NCI-H2029 treated with DMSO at 0.1 percent for 48 hours (cell line): ENCODE data around the gene TEX12.
"Not testable (repeated sequence)": the region's sequence is repeated elsewhere in the genome, so short reads cannot be mapped to it uniquely, and the experiment has no call there.

Experiments
- DNase-seq: peaks from one replicate; lab custom pipeline; 2025; lab: John Stamatoyannopoulos, UW

TEX12 gene

GRCh38 chr11:112163875-112164685 is 3.1 kb upstream of the TEX12 start, which contains the start of gene IL18:
Gene IL18 (minus strand): TSS chr11:112164094. CDS start chr11:112155053, 9,041 bp downstream.
- DNase-seq: no peak

GRCh38 chr11:112165049-112165448 is 2.1 kb upstream of the TEX12 start:
- DNase-seq: no peak

- DNase-seq: no peak
Measured at GRCh38 chr11:112166562-112166961, 610 bp upstream of the TEX12 start.

GRCh38 chr11:112172362-112172994 is 5.3 kb downstream of the TEX12 start:
- DNase-seq: no peak

GRCh38 chr11:112173152-112173551 is 6.0 kb downstream of the TEX12 start:
- DNase-seq: no peak

- DNase-seq: peak; percentile 44
Measured at GRCh38 chr11:112174789-112175598, 7.8 kb downstream of the TEX12 start, which contains the start of gene BCO2. Gene BCO2 (plus strand): TSS chr11:112175512. CDS start chr11:112175602, 90 bp downstream.

- no peak for DNase-seq
Measured at GRCh38 chr11:112175599-112175952, 8.4 kb downstream of the TEX12 start.

- DNase-seq: no peak
Measured at GRCh38 chr11:112176077-112176476, 8.9 kb downstream of the TEX12 start.

GRCh38 chr11:112177589-112177988 is 10.4 kb downstream of the TEX12 start:
- DNase-seq: no peak

- DNase-seq: no peak
Measured at GRCh38 chr11:112178428-112178827, 11.3 kb downstream of the TEX12 start.

GRCh38 chr11:112178936-112179335 is 11.8 kb downstream of the TEX12 start:
- DNase-seq: no peak

- DNase-seq: no peak
Measured at GRCh38 chr11:112179601-112180000, 12.4 kb downstream of the TEX12 start.

GRCh38 chr11:112182867-112183266 is 15.7 kb downstream of the TEX12 start:
- no peak for DNase-seq

- DNase-seq: no peak
Measured at GRCh38 chr11:112185883-112186282, 18.7 kb downstream of the TEX12 start.

- DNase-seq: no peak
Measured at GRCh38 chr11:112186304-112186703, 19.1 kb downstream of the TEX12 start.

- DNase-seq: not testable (repeated sequence)
Measured at GRCh38 chr11:112195113-112195512, 27.9 kb downstream of the TEX12 start.

- no peak for DNase-seq
Measured at GRCh38 chr11:112195951-112196351, 28.8 kb downstream of the TEX12 start.

- no peak for DNase-seq
Measured at GRCh38 chr11:112196519-112197087, 29.4 kb downstream of the TEX12 start.

GRCh38 chr11:112199101-112199500 is 31.9 kb downstream of the TEX12 start:
- not testable (repeated sequence) for DNase-seq

GRCh38 chr11:112200252-112200651 is 33.1 kb downstream of the TEX12 start:
- no peak for DNase-seq

- no peak for DNase-seq
Measured at GRCh38 chr11:112206071-112206470, 38.9 kb downstream of the TEX12 start.

- DNase-seq: no peak
Measured at GRCh38 chr11:112210890-112211289, 43.7 kb downstream of the TEX12 start.
